Skeletal muscle satellite cell (primary cell): ENCODE measurements around the gene CAMTA1.

Source experiments
- H3K27me3 ChIP-seq: 2 replicates; pipeline ENCODE4 v1.7.0; 2013; ENCODE audit warnings: low read length; ENCODE audit not compliant: control insufficient read depth, insufficient read depth
- H3K36me3 ChIP-seq: 2 replicates; pipeline ENCODE4 v1.7.0; 2013; ENCODE audit warnings: mild to moderate bottlenecking, control low read depth, low read length; ENCODE audit not compliant: insufficient read depth
- H3K4me1 ChIP-seq: 2 replicates; pipeline ENCODE4 v1.7.0; 2013; ENCODE audit warnings: low read length; ENCODE audit not compliant: control insufficient read depth, insufficient read depth
- H3K4me2 ChIP-seq: 2 replicates; pipeline ENCODE4 v1.7.0; 2013; ENCODE audit warnings: mild to moderate bottlenecking, low read length
- H3K4me3 ChIP-seq: 2 replicates; pipeline ENCODE4 v1.7.0; 2013; ENCODE audit warnings: low read length
- H3K9ac ChIP-seq: 2 replicates; pipeline ENCODE4 v1.7.0; 2013; ENCODE audit warnings: mild to moderate bottlenecking, low read depth, low read length, moderate library complexity
- H3K9me3 ChIP-seq: replicated peaks from 2 replicates; pipeline ENCODE4 v1.7.0; 2013; ENCODE audit warnings: mild to moderate bottlenecking, control low read depth, low read length

Gene CAMTA1

GRCh38 chr1:7352364-7352763 lies 567.1 kb downstream of the CAMTA1 start:
- Histone ChIP-seq H3K4me2 (no peak overlapping the region), H3K9me3 (no peaks in the 10 kb centered on the region), H3K4me3 (no peak overlapping the region), H3K27me3 (no peaks in the 10 kb centered on the region), H3K4me1 (no peaks in the 10 kb centered on the region), H3K9ac (no peak overlapping the region), H3K36me3 (no peaks in the 10 kb centered on the region)

- Histone ChIP-seq H3K4me1 (no peaks in the 10 kb centered on the region), H3K4me3 (no peak overlapping the region), H3K9ac (no peak overlapping the region), H3K4me2 (no peak overlapping the region), H3K36me3 (no peaks in the 10 kb centered on the region), H3K27me3 (no peaks in the 10 kb centered on the region), H3K9me3 (no peaks in the 10 kb centered on the region)
Observed at GRCh38 chr1:7352974-7353373, 567.7 kb downstream of the CAMTA1 start.

- Histone ChIP-seq H3K9ac (no peak overlapping the region), H3K9me3 (no peaks in the 10 kb centered on the region), H3K4me2 (no peak overlapping the region), H3K4me3 (no peak overlapping the region), H3K4me1 (no peaks in the 10 kb centered on the region), H3K36me3 (no peaks in the 10 kb centered on the region), H3K27me3 (no peaks in the 10 kb centered on the region)
Observed at GRCh38 chr1:7355646-7356045, 570.4 kb downstream of the CAMTA1 start.

GRCh38 chr1:7356079-7356478 lies 570.8 kb downstream of the CAMTA1 start:
- no peaks in the 10 kb centered on the region for H3K27me3 ChIP-seq
- no peaks in the 10 kb centered on the region for H3K9me3 ChIP-seq
- H3K4me3 ChIP-seq: no peak overlapping the region
- no peaks in the 10 kb centered on the region for H3K36me3 ChIP-seq
- no peak overlapping the region for H3K9ac ChIP-seq
- H3K4me2 ChIP-seq: no peak overlapping the region
- H3K4me1 ChIP-seq: no peaks in the 10 kb centered on the region

GRCh38 chr1:7358425-7358824 lies 573.2 kb downstream of the CAMTA1 start:
- Histone ChIP-seq H3K4me2 (no peak overlapping the region), H3K9me3 (no peaks in the 10 kb centered on the region), H3K4me1 (no peaks in the 10 kb centered on the region)

GRCh38 chr1:7360526-7360925 lies 575.3 kb downstream of the CAMTA1 start:
- Histone ChIP-seq H3K4me3 (no peak overlapping the region), H3K9ac (no peak overlapping the region), H3K36me3 (no peaks in the 10 kb centered on the region), H3K4me1 (no peaks in the 10 kb centered on the region), H3K27me3 (peaks cover 4% of the 10 kb centered on the region), H3K4me2 (no peak overlapping the region), H3K9me3 (no peaks in the 10 kb centered on the region)

More at GRCh38 chr1:7358425-7358824, 573.2 kb downstream of the CAMTA1 start:
- H3K27me3 ChIP-seq: peaks cover 1% of the 10 kb centered on the region
- no peaks in the 10 kb centered on the region for H3K36me3 ChIP-seq
- H3K4me3 ChIP-seq: no peak overlapping the region
- no peak overlapping the region for H3K9ac ChIP-seq

GRCh38 chr1:7362947-7363346 lies 577.7 kb downstream of the CAMTA1 start:
- Histone ChIP-seq H3K9me3 (no peaks in the 10 kb centered on the region), H3K36me3 (no peaks in the 10 kb centered on the region), H3K4me3 (no peak overlapping the region), H3K4me1 (no peaks in the 10 kb centered on the region), H3K9ac (no peak overlapping the region), H3K27me3 (peaks cover 4% of the 10 kb centered on the region), H3K4me2 (no peak overlapping the region)

GRCh38 chr1:7363450-7363849 lies 578.2 kb downstream of the CAMTA1 start:
- Histone ChIP-seq H3K4me2 (no peak overlapping the region), H3K9me3 (no peaks in the 10 kb centered on the region), H3K4me3 (no peak overlapping the region), H3K27me3 (peaks cover 4% of the 10 kb centered on the region), H3K9ac (no peak overlapping the region), H3K4me1 (no peaks in the 10 kb centered on the region), H3K36me3 (no peaks in the 10 kb centered on the region)

GRCh38 chr1:7365706-7366105 lies 580.5 kb downstream of the CAMTA1 start:
- Histone ChIP-seq H3K36me3 (no peaks in the 10 kb centered on the region), H3K4me1 (no peaks in the 10 kb centered on the region), H3K9me3 (no peaks in the 10 kb centered on the region), H3K9ac (no peak overlapping the region), H3K27me3 (peaks cover 4% of the 10 kb centered on the region), H3K4me3 (no peak overlapping the region), H3K4me2 (no peak overlapping the region)

- H3K9me3 ChIP-seq: no peaks in the 10 kb centered on the region
- peaks cover 4% of the 10 kb centered on the region for H3K27me3 ChIP-seq
- no peak overlapping the region for H3K9ac ChIP-seq
- no peaks in the 10 kb centered on the region for H3K4me1 ChIP-seq
- no peak overlapping the region for H3K4me3 ChIP-seq
- no peak overlapping the region for H3K4me2 ChIP-seq
- no peaks in the 10 kb centered on the region for H3K36me3 ChIP-seq
Observed at GRCh38 chr1:7366286-7366954, 581.2 kb downstream of the CAMTA1 start.

- H3K36me3 ChIP-seq: no peaks in the 10 kb centered on the region
- peaks cover 4% of the 10 kb centered on the region for H3K27me3 ChIP-seq
- no peaks in the 10 kb centered on the region for H3K4me1 ChIP-seq
- H3K9me3 ChIP-seq: no peaks in the 10 kb centered on the region
- no peak overlapping the region for H3K4me3 ChIP-seq
- no peak overlapping the region for H3K4me2 ChIP-seq
- H3K9ac ChIP-seq: no peak overlapping the region
Observed at GRCh38 chr1:7366955-7367665, 581.9 kb downstream of the CAMTA1 start.

- no peak overlapping the region for H3K9ac ChIP-seq
- no peak overlapping the region for H3K4me3 ChIP-seq
- no peaks in the 10 kb centered on the region for H3K36me3 ChIP-seq
Observed at GRCh38 chr1:7369866-7370265, 584.6 kb downstream of the CAMTA1 start.

More at GRCh38 chr1:7369866-7370265, 584.6 kb downstream of the CAMTA1 start:
- no peaks in the 10 kb centered on the region for H3K27me3 ChIP-seq
- H3K4me2 ChIP-seq: no peak overlapping the region
- no peaks in the 10 kb centered on the region for H3K9me3 ChIP-seq
- H3K4me1 ChIP-seq: peaks cover 5% of the 10 kb centered on the region
